Superior temporal gyrus (tissue), 1 donor: Measurements from ENCODE around the gene KDM2B.
"Not testable (repeated sequence)": the region's sequence is repeated elsewhere in the genome, so short reads cannot be mapped to it uniquely, and the experiment has no call there.

Source experiments
- DNase-seq: peaks from one replicate; pipeline ENCODE4 v3.0.0-alpha.2; 2016; ENCODE audit errors: extremely low spot score

Gene KDM2B

GRCh38 chr12:121503395-121503794, 77.4 kb downstream of the KDM2B start:
- DNase-seq = no peak

GRCh38 chr12:121501946-121502345, 78.9 kb downstream of the KDM2B start:
- DNase-seq = no peak

GRCh38 chr12:121499929-121500793, 80.7 kb downstream of the KDM2B start:
- peak; percentile 90 for DNase-seq

GRCh38 chr12:121495746-121496145, 85.1 kb downstream of the KDM2B start:
- DNase-seq = peak; percentile 37

- no peak for DNase-seq
These were observed 86.6 kb downstream of the KDM2B start for GRCh38 chr12:121494093-121494787.

- DNase-seq = no peak
These were observed 90.2 kb downstream of the KDM2B start for GRCh38 chr12:121490401-121491281.

- DNase-seq = no peak
These were observed 90.9 kb downstream of the KDM2B start for GRCh38 chr12:121489874-121490273.

- DNase-seq = no peak
These were observed 95.9 kb downstream of the KDM2B start for GRCh38 chr12:121484967-121485366.

GRCh38 chr12:121484564-121484963, 96.3 kb downstream of the KDM2B start:
- DNase-seq = not testable (repeated sequence)

- DNase-seq = no peak
These were observed 96.9 kb downstream of the KDM2B start for GRCh38 chr12:121483949-121484348.

- no peak for DNase-seq
These were observed 104.3 kb downstream of the KDM2B start for GRCh38 chr12:121476477-121476876.

GRCh38 chr12:121475279-121475678, 105.5 kb downstream of the KDM2B start:
- DNase-seq = no peak

GRCh38 chr12:121472150-121472905, 108.5 kb downstream of the KDM2B start:
- DNase-seq = no peak

GRCh38 chr12:121470751-121471150, 110.1 kb downstream of the KDM2B start:
- DNase-seq = no peak

- no peak for DNase-seq
These were observed 112.4 kb downstream of the KDM2B start for GRCh38 chr12:121468499-121468801.

- DNase-seq = no peak
These were observed 113.0 kb downstream of the KDM2B start for GRCh38 chr12:121467638-121468498.

GRCh38 chr12:121466794-121467637, 113.8 kb downstream of the KDM2B start:
- DNase-seq = peak; percentile 85

- DNase-seq = no peak
These were observed 114.7 kb downstream of the KDM2B start for GRCh38 chr12:121465921-121466793.

- no peak for DNase-seq
These were observed 116.5 kb downstream of the KDM2B start for GRCh38 chr12:121464331-121464730.
